ENCODE results near the gene CD8B2.

GRCh38 chr2:106570316-106570715, 83.2 kb downstream of the CD8B2 start:
- TF ChIP-seq CTCF (conservative IDR thresholded peaks at IDR 0.05; ENCODE audit: low read length), result no peak
- TF ChIP-seq EZH2phosphoT487 (IDR thresholded peaks at IDR 0.05; ENCODE audit: borderline replicate concordance, low read depth, low read length), result no peak
